ENCODE results near the gene AQP11.
"Not testable (repeated sequence)": the region's sequence is repeated elsewhere in the genome, so short reads cannot be mapped to it uniquely, and the experiment has no call there.

AQP11 gene

GRCh38 chr11:77589521-77590193, at the start of gene AQP11:
Gene AQP11 (plus strand): TSS chr11:77589953. CDS start chr11:77589993, 40 bp downstream.
- peak; percentile 16 for DNase-seq

DNA sequence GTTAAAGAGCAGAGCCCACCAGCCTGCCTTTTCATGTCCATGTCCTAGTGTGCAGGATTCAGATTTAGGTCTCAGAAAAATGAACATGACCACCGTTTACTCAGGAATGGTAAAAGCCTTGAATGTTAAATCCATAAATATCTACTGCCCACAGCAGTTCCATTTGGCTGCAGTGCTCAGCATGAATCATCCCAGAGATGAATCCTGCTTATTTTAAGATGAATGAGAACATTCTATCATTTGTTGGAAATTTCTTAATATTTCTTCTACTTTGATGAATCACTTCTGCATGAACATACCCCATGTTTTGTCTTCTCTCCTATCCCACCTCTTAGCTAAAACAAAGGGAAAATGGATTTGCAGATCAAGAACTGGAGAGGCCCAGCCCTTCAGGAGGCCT, 47.5 kb upstream of the AQP11 start:
- no peak for DNase-seq

DNA sequence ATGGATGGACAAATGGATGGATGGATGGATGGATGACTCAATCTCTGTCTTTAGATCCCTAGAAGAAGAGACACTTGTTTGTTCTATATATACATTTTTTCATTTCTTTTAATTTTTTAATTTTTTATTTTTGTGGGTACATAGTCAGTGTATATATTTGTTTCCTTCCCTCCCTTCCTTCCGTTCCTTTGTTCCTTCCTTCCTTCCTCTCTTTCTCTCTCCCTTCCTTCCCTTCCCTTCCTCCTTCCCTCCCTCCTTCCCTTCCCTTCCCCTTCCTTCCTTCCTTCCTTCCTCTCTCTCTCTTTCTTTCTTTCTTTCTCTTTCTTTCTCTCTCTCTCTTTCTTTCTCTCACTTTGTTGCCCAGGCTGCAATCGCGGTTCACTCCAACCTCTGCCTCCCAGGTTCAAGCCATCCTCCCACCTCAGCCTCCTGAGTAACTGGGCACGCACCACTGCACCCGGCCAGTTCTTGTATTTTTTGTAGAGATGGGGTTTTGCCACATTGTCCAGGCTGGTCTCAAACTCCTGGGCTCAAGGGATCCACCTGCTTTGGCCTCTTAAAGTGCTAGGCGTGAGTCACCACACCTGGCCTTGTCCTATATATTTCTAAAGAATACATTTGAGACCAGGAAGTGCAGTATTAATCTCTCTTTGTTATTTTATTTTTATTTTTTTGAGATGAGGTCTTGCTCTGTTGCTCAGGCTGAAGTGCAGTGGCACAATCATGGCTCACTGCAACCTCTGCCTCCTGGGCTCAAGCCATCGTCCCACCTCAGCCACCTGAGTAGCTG, 42.5 kb upstream of the AQP11 start:
- no peak for DNase-seq

DNA sequence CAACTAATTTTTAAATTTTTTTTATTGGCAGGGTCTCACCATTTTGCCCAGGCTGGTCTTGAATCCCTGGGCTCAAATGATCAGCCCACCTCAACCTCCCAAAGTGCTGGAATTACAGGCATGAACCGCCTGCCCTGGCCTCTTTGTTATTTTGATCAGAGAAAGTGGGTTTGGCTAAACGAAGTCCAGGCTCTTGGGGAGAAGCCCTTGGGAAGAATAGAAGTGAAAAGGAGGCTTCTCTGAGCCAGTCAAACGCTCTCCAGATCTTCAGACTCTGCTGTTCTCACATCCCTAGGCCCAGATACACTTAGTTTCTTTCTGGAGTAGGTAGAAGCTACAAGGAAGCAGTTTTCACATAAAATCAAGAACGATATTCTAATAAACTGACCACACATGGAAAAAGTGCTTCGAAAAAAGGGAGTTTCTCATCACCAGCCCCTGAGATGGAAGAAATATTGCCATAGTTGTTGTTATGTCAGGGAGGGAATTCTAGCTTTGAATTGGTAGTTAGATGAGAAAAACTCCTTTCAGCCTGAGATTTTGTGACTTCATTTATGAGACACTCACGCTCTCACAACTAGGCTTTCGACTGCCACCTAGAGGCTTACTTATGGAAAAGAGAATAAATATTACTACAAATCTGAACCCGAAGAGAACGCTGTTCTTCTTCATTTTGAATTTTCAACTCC, 41.7 kb upstream of the AQP11 start:
- no peak for DNase-seq

DNA sequence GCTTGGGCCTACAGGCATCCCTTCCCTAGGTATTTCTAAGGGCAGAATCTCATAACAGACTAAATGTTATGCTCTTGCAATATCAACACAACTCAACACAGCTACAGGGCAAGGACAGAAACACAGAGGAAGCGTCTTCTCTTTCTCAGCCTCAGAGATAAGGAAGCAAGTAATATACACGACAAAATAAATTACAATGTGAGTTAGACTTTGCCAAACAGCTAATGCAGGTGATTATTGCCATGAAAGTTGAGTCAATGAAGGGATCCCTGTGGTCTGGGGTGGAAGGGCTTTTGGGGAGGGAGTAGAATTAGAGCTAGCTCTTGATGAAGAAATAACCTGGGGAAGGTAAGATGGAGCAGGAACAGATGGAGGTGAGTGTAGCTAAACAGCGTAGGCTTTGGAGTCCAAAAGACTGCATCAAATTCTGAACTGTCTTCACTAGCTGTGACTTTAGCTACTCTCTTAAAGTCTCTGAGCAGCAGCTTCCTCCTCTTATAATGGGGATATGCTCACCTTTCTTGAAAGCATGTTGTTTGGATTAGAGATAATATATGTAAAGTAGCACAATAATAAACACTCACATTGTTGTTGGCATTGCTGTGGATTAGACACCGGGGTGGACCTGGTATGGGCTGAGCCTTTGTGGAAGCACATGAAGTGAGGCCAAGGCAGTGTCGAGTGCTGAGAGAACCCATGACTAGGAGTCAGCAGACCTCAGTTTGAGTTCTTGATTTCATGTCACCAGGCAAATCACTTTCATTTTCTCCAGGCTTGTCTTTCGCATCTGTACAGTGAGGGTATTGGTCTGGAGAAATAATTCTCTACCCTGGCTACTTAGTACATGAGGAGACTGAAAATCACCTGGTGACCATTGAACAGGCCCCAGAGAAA, 41.0 kb upstream of the AQP11 start:
- no peak for DNase-seq

GRCh38 chr11:77551426-77551825, 38.3 kb upstream of the AQP11 start:
- DNase-seq: not testable (repeated sequence)

GRCh38 chr11:77557553-77557952, 32.2 kb upstream of the AQP11 start:
- no peak for DNase-seq

DNA sequence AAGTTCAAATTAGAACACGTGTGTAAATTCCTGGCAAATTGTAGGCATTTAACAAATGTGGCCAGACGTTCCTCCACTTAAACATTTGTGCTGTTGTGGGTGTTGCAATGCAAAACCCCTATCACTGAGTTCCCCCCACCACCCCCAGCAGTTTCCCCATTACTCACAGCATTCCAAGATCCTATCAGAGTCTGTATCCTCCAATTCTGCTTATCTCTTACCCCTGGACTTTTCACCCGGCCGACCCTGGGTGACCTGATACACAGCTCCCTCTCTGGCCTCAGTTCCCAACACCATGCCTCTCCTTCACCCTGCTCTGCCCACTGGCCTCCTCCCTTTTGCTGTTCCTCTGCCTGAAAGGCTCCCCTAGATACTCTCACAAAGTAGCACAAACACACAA, 31.4 kb upstream of the AQP11 start:
- no peak for DNase-seq

- no peak for DNase-seq
Observed at GRCh38 chr11:77559686-77560401, 29.9 kb upstream of the AQP11 start.

DNA sequence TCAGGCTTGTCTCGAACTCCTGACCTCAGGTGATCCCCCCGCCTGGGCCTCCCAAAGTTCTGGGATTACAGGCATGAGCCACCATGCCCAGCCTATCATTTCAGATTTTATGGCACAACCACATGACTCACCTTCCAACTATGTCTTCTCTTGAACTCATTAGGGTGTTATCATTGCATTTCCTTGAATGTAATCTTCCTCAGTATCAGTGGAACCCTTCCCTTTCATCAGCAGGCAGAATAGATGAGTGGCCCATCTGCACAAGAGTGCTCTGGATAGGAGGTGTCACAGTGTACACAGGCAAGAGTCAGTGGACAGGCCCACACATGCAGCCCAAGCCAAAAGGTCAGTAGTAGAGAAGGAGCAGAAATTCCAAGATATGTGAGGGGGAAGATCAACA, 29.1 kb upstream of the AQP11 start:
- DNase-seq: no peak

GRCh38 chr11:77561257-77561656, 28.5 kb upstream of the AQP11 start:
- DNase-seq: no peak

- no peak for DNase-seq
Observed at GRCh38 chr11:77568306-77568705, 21.4 kb upstream of the AQP11 start.

DNA sequence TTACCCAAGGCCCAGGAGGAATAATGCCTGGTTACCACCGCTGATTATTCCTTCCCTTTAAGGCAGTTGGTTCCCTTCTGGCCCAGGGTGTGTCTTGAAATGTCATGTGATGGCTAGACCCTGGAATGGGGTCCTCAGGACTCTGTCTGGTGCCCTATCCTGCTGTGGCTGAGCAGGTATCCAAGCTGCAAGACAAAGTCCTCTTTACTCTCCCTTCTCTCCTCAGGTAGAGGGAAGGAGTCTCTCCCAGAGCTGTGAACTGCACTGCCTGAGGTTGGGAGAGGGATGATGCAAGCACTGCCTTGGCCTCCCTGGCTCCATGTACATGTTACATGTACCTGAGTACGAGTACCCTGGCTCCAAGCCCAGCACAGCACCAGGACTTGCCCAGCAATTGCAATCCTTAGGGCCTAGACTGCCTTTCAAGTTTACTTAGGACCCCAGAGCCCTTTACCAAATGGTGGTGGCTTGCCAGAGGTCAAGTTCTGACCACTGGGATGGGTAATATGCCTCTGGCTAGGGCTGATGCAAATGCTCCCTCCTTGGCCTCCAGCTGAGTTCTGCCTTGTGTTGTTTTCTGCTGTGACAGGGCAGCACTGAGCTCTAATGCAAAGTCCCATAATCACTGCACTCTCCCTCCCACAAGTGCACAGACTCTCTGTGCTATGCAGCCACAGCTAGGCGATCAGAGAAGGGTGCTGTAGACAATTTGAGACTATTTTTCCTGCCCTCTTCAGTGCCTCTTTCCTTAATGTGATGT, 20.7 kb upstream of the AQP11 start:
- DNase-seq: no peak

DNA sequence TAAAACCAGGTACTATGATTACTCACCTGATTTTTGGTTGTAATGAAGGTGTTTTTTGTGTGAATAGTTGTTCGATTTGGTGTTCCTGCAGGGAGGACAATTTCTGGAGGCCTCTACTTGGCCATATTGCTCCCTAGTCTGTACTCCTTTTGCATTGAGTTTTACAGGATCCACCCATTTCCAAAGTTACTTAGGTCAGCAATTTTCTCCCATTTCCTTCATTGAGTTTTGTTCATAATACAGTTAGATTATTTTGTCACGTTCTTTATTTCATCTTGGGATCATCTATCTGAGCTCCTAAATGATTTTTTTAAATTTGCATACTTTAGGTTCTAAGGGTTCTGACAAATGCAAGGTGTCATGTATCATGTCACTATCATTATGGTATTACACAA, 20.1 kb upstream of the AQP11 start:
- no peak for DNase-seq

GRCh38 chr11:77570896-77571295, 18.9 kb upstream of the AQP11 start:
- not testable (repeated sequence) for DNase-seq

GRCh38 chr11:77575428-77575827, 14.3 kb upstream of the AQP11 start:
- not testable (repeated sequence) for DNase-seq

- DNase-seq: no peak
Observed at GRCh38 chr11:77580712-77581337, 8.9 kb upstream of the AQP11 start.

- no peak for DNase-seq
Observed at GRCh38 chr11:77589181-77589520, 602 bp upstream of the AQP11 start.

- DNase-seq: no peak
Observed at GRCh38 chr11:77590194-77590782, 535 bp downstream of the AQP11 start.

GRCh38 chr11:77592727-77593126, 3.0 kb downstream of the AQP11 start:
- DNase-seq: no peak

- no peak for DNase-seq
Observed at GRCh38 chr11:77593883-77594282, 4.1 kb downstream of the AQP11 start.

Data from NK-92 treated with Interleukin-12 subunit alpha and Interleukin-12 subunit beta, amount 100 ng/mL, for 24 hours (cell line).